Measurements from ENCODE around the gene DCLRE1B. TPM values are rescaled to one million over a fixed set of nuclear protein-coding genes. Genes with fewer than 3 reads are reported as not detected.

DCLRE1B gene
- polyA plus RNA-seq = 1 to 10 TPM in 3 of 4 donors, under 1 TPM in 1; 0.45 to 5.8 (median 3.2) TPM
- long read RNA-seq, donor 1 = 0 reads
- long read RNA-seq, donor 2, partial matches to known transcripts = 0 of 1 reads
- long read RNA-seq, donor 2, other reads (novel, unspliced or antisense) = 0 of 1 reads
- long read RNA-seq, donor 3, partial matches to known transcripts = 0 of 2 reads
- long read RNA-seq, donor 3, other reads (novel, unspliced or antisense) = 0 of 2 reads
- long read RNA-seq, donor 4 = 0 reads
- long read RNA-seq, donor 5 = 0 reads
- long read RNA-seq, donor 6, partial matches to known transcripts = 0 of 3 reads
- long read RNA-seq, donor 6, other reads (novel, unspliced or antisense) = 0 of 3 reads
- long read RNA-seq, donor 7 = 0 reads
- long read RNA-seq, donor 8 = 0 reads
- long read RNA-seq, donor 9 = 0 reads
- long read RNA-seq, donor 10, transcript DCLRE1B-201 (4 exons, 3,940 nt) = major isoform, 6 of 6 reads
- long read RNA-seq, donor 10, partial matches to known transcripts = 0 of 6 reads
- long read RNA-seq, donor 10, other reads (novel, unspliced or antisense) = 0 of 6 reads

DNA sequence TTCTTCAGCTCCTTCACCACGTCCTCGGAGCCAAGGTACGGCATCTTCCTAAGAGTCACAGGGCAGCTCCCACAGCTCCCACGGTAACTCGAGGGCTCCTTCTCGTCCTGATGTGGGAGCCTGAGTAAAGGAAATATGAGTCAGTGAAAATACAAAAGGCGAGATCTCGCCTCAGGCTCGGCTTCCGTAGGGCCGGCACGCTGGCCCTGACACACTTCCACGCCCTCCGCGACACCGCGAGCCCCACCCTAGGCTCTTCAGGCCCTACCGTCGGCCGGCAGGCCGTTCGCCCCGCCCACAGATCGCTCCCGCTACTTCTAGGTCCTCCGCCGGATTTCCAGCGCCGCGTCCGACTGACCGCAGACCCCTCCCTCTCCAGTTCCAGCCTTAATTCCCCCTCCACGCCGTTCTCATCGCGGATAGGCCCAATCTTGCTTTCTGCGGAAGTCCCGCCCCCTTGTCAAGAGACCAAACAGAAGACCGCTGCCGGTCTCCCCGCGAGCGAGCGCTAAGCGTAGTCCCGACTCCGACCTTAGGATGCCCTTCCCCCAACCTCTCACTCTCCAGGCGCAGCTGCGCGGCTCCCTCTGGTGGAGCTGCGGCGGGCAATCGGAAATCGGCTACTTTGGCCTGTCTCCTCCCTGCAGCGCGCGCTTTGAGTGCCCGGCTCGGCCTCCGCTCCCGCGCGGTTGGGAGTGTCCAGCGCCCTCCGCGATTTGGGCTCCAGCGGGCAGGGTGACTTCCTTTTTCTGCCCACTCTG, at the start of gene DCLRE1B, which contains the start of gene AP4B1:
DCLRE1B (plus strand) TSS at position 653 of the 761 bp plus-strand sequence. CDS start 261 bp downstream, outside the sequence.
AP4B1 (minus strand) TSS at position 126 of the 761 bp plus-strand sequence; CDS start at position 44, 82 bp downstream.
- peaks cover 0 to 16% (median 7%) of the 10 kb centered on the region in 3 donors for H3K36me3 ChIP-seq (ENCODE audit: control insufficient read depth in 3 of 3, insufficient read depth in 2 of 3, low read depth in 1 of 3, low read length in 3 of 3)
- DNase-seq (peak; percentile 100), FAIRE-seq (no peak)
- H3K4me3 ChIP-seq (ENCODE audit: low read depth in 1 of 3, low read length in 3 of 3) = peak within 1 kb of the TSS; percentile 60 to 83 (median 80)
- H3K9me3 ChIP-seq (ENCODE audit: control insufficient read depth in 2 of 2, insufficient read depth in 1 of 2, low read depth in 1 of 2, low read length in 1 of 2) = no peaks in the 10 kb centered on the region
- peak within 1 kb of the TSS; percentile 86 to 92 (median 91) for H3K27ac ChIP-seq (ENCODE audit: low read depth in 1 of 3, low read length in 2 of 3)
- WGBS, 3 donors = 0 to 1% (median 0%) methylated on average over 59 to 67 of the region's 67 CpGs
- H3K27me3 ChIP-seq (ENCODE audit: control insufficient read depth in 3 of 3, insufficient read depth in 3 of 3, low read length in 3 of 3) = no peaks in the 10 kb centered on the region
- peaks cover 15 to 43% (median 28%) of the 10 kb centered on the region in 3 donors for H3K4me1 ChIP-seq (ENCODE audit: control insufficient read depth in 3 of 3, insufficient read depth in 2 of 3, low read depth in 1 of 3, low read length in 2 of 3)

DNA sequence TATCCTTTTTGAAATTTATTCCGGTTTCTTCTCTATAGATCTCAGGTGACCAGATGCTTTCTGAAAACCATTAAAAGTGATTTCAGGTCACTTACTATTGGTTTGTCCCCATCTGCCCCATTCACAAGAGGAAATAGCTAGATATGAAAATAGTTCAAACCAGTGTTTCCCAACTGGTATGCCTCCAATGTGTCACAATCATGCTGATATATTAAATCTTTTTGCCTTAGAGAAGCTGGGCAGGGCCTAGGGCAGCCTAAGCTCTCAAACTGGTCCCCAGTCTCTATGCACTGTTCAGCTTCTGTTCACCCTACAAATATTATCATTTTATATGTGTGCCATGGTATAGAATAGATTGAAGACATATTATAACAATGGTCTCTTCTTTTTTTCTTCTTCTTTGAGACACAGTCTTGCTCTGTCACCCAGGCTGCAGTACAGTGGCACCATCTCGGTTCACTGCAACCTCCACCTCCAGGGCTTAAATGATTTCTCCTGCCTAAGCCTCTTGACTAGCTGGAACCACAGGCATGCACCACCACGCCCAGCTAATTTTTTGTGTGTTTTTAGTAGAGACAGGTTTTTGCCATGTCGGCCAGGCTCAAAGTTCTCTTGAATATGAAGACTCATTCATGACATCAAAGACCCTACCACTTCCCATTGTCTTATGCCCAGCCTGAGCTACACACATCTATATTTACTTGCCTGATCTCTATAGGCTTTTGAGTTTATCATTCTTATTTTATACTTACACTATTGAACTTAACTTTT, 49.3 kb upstream of the DCLRE1B start:
- Histone ChIP-seq H3K4me3 (ENCODE audit: low read depth in 1 of 3, low read length in 3 of 3) (no peak overlapping the region), H3K27me3 (ENCODE audit: control insufficient read depth in 3 of 3, insufficient read depth in 3 of 3, low read length in 3 of 3) (no peaks in the 10 kb centered on the region), H3K9me3 (ENCODE audit: control insufficient read depth in 2 of 2, insufficient read depth in 1 of 2, low read depth in 1 of 2, low read length in 1 of 2) (no peaks in the 10 kb centered on the region), H3K27ac (ENCODE audit: low read depth in 1 of 3, low read length in 2 of 3) (no peak overlapping the region), H3K4me1 (ENCODE audit: control insufficient read depth in 3 of 3, insufficient read depth in 2 of 3, low read depth in 1 of 3, low read length in 2 of 3) (peaks cover 0 to 4% (median 0%) of the 10 kb centered on the region in 3 donors), H3K36me3 (ENCODE audit: control insufficient read depth in 3 of 3, insufficient read depth in 2 of 3, low read depth in 1 of 3, low read length in 3 of 3) (peaks cover 0 to 7% (median 4%) of the 10 kb centered on the region in 3 donors)
- DNase-seq = no peak
- WGBS, 3 donors = 90 to 94% (median 90%) methylated on average over 4 of the region's 4 CpGs
- FAIRE-seq = no peak

DNA sequence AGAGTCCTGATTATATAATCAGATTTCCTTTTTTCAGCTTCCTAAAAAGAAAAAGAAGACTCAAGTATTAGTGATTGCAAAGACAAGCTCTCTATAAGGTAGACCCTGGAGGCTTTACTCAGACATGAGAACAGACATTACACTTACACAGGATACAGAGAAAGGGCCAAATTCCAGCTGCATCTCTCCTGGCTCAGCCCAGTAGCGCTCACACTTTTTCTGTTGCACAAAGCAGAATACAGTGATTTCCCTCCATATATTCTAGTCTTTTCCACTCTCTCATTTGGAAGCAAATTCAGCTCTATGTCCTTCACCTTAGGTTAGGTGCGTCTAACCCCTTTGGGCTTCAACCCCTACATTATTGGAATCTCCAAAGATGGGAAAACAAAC, 48.7 kb upstream of the DCLRE1B start:
- no peak for FAIRE-seq

DNA sequence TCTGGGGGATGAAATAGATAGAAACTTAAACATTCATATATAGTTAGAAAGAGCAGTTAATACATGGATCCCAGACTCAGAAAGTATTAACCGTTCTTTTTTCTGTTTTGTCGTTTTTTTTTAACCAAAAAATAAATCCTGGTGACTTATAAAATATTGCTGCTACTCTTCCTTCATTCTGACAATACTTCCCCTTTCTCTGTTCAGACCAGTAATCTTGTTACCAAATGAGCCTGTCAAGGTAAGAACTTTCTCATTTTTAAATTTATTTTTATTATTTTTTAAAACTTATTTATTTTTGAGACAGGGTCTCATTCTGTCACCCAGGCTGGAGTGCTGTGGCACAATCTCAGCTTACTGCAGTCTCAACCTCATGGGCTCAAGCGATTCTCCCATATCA, 47.4 kb upstream of the DCLRE1B start:
- DNase-seq = no peak
- Histone ChIP-seq H3K4me3 (ENCODE audit: low read depth in 1 of 3, low read length in 3 of 3) (no peak overlapping the region), H3K27me3 (ENCODE audit: control insufficient read depth in 3 of 3, insufficient read depth in 3 of 3, low read length in 3 of 3) (no peaks in the 10 kb centered on the region), H3K36me3 (ENCODE audit: control insufficient read depth in 3 of 3, insufficient read depth in 2 of 3, low read depth in 1 of 3, low read length in 3 of 3) (peaks cover 0 to 7% (median 4%) of the 10 kb centered on the region in 3 donors), H3K4me1 (ENCODE audit: control insufficient read depth in 3 of 3, insufficient read depth in 2 of 3, low read depth in 1 of 3, low read length in 2 of 3) (peaks cover 0 to 5% (median 0%) of the 10 kb centered on the region in 3 donors), H3K9me3 (ENCODE audit: control insufficient read depth in 2 of 2, insufficient read depth in 1 of 2, low read depth in 1 of 2, low read length in 1 of 2) (no peaks in the 10 kb centered on the region), H3K27ac (ENCODE audit: low read depth in 1 of 3, low read length in 2 of 3) (no peak overlapping the region)
- WGBS, 3 donors = 73 to 91% (median 76%) methylated on average over 3 of the region's 3 CpGs
- FAIRE-seq = no peak

More for the DNA sequence above, 48.7 kb upstream of the DCLRE1B start:
- Histone ChIP-seq H3K4me3 (ENCODE audit: low read depth in 1 of 3, low read length in 3 of 3) (no peak overlapping the region), H3K4me1 (ENCODE audit: control insufficient read depth in 3 of 3, insufficient read depth in 2 of 3, low read depth in 1 of 3, low read length in 2 of 3) (peaks cover 0 to 5% (median 0%) of the 10 kb centered on the region in 3 donors), H3K9me3 (ENCODE audit: control insufficient read depth in 2 of 2, insufficient read depth in 1 of 2, low read depth in 1 of 2, low read length in 1 of 2) (no peaks in the 10 kb centered on the region), H3K27ac (ENCODE audit: low read depth in 1 of 3, low read length in 2 of 3) (no peak overlapping the region), H3K27me3 (ENCODE audit: control insufficient read depth in 3 of 3, insufficient read depth in 3 of 3, low read length in 3 of 3) (no peaks in the 10 kb centered on the region), H3K36me3 (ENCODE audit: control insufficient read depth in 3 of 3, insufficient read depth in 2 of 3, low read depth in 1 of 3, low read length in 3 of 3) (peaks cover 0 to 7% (median 4%) of the 10 kb centered on the region in 3 donors)
- 92 to 100% (median 98%) methylated on average over 2 of the region's 2 CpGs for WGBS, 3 donors
- no peak for DNase-seq

DNA sequence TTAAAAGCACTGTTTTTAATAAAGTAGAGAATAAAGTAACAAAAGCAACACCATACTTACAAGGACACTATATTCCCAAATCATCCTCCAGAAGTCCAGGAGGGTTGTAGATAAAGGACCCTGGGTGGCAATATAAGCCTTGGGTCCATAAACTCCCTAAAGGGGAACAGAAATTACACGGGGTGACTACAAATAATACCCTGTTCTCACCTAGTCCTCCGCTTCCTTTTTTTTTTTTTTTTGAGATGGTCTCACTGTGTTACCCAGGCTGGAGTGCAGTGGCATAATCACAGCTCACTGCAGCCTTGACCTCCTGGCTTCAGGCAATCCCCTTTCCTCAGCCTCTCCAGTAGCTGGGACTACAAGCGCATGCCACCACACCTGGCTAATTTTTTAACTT, 46.7 kb upstream of the DCLRE1B start:
- 75 to 87% (median 81%) methylated on average over 3 of the region's 3 CpGs for WGBS, 3 donors
- Histone ChIP-seq H3K36me3 (ENCODE audit: control insufficient read depth in 3 of 3, insufficient read depth in 2 of 3, low read depth in 1 of 3, low read length in 3 of 3) (peaks cover 0 to 7% (median 4%) of the 10 kb centered on the region in 3 donors), H3K27me3 (ENCODE audit: control insufficient read depth in 3 of 3, insufficient read depth in 3 of 3, low read length in 3 of 3) (no peaks in the 10 kb centered on the region), H3K9me3 (ENCODE audit: control insufficient read depth in 2 of 2, insufficient read depth in 1 of 2, low read depth in 1 of 2, low read length in 1 of 2) (no peaks in the 10 kb centered on the region), H3K4me3 (ENCODE audit: low read depth in 1 of 3, low read length in 3 of 3) (no peak overlapping the region), H3K27ac (ENCODE audit: low read depth in 1 of 3, low read length in 2 of 3) (no peak overlapping the region), H3K4me1 (ENCODE audit: control insufficient read depth in 3 of 3, insufficient read depth in 2 of 3, low read depth in 1 of 3, low read length in 2 of 3) (peaks cover 0 to 5% (median 0%) of the 10 kb centered on the region in 3 donors)
- no peak for FAIRE-seq
- DNase-seq = no peak

DNA sequence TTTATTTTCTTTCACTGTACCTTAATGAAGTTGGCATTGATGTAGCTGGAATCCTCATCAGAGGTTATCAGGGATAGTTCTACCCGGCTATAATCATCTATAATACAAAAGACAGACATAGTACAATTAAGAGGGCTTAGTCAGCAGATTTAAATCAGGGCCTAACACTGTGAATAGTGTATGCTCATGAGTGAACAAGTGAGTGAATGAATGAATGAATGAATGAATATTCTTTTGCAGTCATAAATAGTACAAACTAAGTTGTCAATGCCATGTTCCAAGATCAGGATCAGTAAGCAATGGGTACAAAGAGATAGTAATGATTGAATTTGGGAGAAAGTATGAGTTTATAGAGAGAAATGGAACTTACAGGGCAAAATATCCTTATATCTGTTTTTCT, 46.1 kb upstream of the DCLRE1B start:
- no peak for DNase-seq
- Histone ChIP-seq H3K9me3 (ENCODE audit: control insufficient read depth in 2 of 2, insufficient read depth in 1 of 2, low read depth in 1 of 2, low read length in 1 of 2) (no peaks in the 10 kb centered on the region), H3K27ac (ENCODE audit: low read depth in 1 of 3, low read length in 2 of 3) (no peak overlapping the region), H3K27me3 (ENCODE audit: control insufficient read depth in 3 of 3, insufficient read depth in 3 of 3, low read length in 3 of 3) (no peaks in the 10 kb centered on the region), H3K36me3 (ENCODE audit: control insufficient read depth in 3 of 3, insufficient read depth in 2 of 3, low read depth in 1 of 3, low read length in 3 of 3) (peaks cover 0 to 7% (median 4%) of the 10 kb centered on the region in 3 donors), H3K4me1 (ENCODE audit: control insufficient read depth in 3 of 3, insufficient read depth in 2 of 3, low read depth in 1 of 3, low read length in 2 of 3) (peaks cover 0 to 5% (median 0%) of the 10 kb centered on the region in 3 donors), H3K4me3 (ENCODE audit: low read depth in 1 of 3, low read length in 3 of 3) (no peak overlapping the region)
- 42 to 73% (median 60%) methylated on average over 1 of the region's 1 CpG for WGBS, 3 donors
- no peak for FAIRE-seq

DNA sequence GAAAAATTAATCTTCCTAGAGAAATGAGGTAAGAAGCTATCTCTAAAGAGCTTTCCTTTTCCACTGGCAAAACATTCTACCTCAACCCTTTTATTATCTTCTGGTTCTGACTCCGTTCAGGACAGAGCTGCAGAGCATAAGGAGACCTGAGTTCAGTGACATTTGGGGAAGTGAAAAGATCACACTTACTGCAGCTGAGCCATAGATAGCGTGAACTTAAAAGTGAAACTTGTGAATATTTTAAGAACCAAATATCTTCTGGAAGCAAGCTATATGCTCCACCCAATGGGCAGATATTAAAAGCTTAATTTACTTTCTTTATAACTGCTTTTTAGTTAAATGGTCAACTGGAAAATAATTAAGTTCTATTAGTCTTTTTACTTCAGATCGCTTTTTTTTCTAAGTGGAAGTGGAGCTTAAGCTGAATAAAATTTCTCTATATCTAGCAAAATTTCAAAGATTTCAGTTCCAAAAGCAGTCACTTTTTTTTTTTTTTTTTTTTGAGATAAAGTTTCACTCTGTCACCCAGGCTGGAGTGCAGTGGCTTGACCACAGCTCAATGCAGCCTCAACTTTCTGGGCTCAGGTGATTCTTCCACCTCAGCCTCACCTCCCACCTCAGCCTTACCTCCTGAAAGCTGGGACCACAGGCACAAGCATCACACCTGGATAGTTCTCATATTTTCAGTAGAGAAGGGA, 45.5 kb upstream of the DCLRE1B start:
- DNase-seq = no peak
- no peaks in the 10 kb centered on the region for H3K9me3 ChIP-seq (ENCODE audit: control insufficient read depth in 2 of 2, insufficient read depth in 1 of 2, low read depth in 1 of 2, low read length in 1 of 2)
- H3K27me3 ChIP-seq (ENCODE audit: control insufficient read depth in 3 of 3, insufficient read depth in 3 of 3, low read length in 3 of 3) = no peaks in the 10 kb centered on the region
- H3K36me3 ChIP-seq (ENCODE audit: control insufficient read depth in 3 of 3, insufficient read depth in 2 of 3, low read depth in 1 of 3, low read length in 3 of 3) = peaks cover 0 to 7% (median 4%) of the 10 kb centered on the region in 3 donors
- H3K4me3 ChIP-seq (ENCODE audit: low read depth in 1 of 3, low read length in 3 of 3) = no peak overlapping the region
- H3K4me1 ChIP-seq (ENCODE audit: control insufficient read depth in 3 of 3, insufficient read depth in 2 of 3, low read depth in 1 of 3, low read length in 2 of 3) = peaks cover 0 to 5% (median 0%) of the 10 kb centered on the region in 3 donors
- 37 to 49% (median 45%) methylated on average over 3 of the region's 3 CpGs for WGBS, 3 donors
- no peak for FAIRE-seq
- no peak overlapping the region for H3K27ac ChIP-seq (ENCODE audit: low read depth in 1 of 3, low read length in 2 of 3)
